ENCODE results near the gene RBMS3.
"Not testable (repeated sequence)": the region's sequence is repeated elsewhere in the genome, so short reads cannot be mapped to it uniquely, and the experiment has no call there.

RBMS3 gene

DNA sequence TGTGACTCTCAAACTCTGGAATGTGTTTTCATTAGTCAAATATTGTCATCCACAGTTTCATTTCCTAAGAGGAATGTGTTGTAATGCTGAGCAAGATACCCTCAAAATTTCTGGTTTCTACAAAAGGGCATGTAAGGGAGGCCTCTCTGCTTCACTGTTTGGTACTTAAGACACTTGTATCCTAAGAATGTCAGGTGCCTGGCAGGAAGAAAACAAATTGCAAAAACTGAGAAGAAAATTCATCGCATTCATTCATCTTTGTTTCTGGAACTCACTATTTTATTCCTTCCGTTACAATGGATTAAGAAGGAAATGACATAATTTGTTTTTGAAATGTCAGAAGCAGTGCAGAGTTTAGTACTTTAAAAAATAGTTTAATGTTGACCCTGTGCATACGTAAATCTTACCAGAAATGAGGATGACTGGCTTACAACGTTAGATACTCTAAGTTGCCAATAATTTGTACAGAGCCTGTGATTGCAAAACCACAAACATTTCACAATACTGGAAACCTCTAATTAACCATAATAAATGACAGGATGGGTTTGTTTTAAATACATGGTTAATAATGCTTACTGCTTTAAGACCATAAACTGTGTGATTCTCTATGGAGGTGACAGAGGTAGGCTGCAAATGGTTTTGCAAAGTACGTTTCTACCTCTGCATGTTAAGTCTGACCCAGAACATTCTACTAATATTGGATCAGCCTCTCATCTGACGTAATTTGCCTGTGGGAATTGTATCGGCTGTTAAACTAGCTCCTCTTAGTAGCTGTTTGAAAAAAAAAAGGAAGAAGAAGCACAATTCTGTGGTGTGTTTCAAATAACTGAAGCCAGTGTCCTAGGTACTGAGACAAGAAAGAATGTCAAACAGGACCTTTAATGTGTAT, 477.8 kb downstream of the RBMS3 start:
- no peak for DNase-seq

DNA sequence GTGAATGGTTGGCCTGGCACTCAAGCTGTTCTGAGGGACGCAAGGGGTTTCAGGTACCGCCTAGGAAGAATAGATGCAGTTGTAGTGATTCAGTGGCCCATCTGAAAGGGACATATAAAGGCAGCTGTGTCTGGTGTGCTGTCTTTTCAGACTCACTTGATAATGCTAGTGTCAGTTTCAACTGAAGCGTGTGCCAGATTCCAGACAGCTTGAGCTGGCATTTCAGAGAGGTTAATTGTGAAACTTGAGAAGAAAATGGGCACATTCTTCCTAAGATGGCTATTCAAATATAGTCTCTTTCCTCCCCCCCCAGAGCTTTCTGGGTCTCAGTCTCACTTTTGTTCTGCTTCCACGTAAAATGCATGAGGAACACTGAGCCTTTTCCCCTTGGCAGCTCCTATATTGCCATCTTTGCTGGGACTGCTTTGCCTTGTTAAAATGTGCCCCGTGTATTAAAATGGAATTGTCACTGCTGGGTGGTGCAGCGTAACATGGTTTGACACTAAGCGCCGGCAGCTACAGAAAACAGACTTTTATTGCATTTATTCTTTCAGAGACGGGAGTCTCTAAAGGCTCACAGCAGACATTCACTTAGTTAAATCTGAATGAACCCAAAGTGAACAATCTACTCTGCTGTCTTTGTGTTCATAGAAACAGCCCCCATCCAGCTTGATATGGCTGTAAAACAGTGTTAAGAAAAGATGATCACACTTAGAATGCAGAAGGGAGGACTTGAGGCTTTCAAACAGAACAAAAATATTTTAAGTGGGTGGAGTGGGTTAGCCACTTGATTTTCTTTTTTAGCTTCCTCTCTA, 478.7 kb downstream of the RBMS3 start:
- no peak for DNase-seq

DNA sequence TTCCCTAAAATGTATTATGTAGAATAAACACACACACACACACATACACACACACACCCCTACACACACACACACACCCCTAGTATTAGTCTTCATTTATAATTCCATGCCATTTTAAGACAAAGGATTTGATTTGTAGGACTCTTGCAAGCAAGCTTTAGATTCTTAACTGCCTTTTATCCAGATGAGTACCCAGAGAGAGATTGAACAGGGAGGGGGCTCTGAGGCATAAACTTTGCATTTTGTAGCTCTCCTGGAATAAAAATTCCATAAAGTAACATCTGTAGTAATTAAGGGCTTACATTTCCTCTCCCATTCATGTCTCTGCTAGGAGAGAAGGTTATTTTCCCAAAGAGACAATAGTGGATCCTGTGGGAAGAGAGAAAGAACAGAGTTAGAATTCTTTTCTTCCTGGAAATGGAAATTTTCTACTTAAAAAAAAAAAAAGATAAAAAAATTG, 479.4 kb downstream of the RBMS3 start:
- no peak for DNase-seq

DNA sequence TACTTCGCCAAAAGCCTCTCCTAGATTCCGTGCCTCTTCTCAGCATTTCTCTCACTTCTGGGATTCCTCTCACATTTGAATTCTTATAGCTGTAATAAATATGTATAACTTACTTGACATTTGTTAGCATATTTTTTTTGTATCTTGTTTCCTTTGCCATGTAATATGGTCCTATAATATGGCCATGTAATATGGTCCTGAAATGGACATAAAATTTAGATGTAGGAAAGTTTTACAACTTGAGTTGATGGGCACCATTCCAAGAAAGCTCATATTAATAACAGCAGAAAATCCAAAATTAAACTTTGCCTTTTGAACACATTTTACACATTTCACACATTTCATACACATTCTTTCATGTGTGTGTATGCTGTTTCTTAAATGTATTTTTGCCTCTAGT, 480.6 kb downstream of the RBMS3 start:
- no peak for DNase-seq

DNA sequence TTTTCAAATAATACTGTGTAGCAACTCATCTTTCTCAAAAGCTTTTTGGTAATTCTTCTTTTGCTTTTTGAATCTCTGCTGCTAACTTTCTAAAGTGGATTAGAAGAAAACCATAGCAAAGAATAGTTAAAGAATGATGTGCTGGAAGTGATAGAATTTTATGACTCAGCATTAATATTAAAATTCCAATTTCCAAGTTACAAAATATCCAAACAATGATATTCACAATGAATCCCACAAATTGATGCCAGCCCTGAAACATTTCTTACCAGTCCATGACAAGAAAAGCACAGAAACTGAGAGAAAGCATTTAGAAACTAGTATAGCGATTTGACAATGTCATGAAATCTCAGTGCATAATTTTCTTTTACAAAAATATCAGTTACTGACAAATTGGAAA, 482.2 kb downstream of the RBMS3 start:
- DNase-seq, result no peak

DNA sequence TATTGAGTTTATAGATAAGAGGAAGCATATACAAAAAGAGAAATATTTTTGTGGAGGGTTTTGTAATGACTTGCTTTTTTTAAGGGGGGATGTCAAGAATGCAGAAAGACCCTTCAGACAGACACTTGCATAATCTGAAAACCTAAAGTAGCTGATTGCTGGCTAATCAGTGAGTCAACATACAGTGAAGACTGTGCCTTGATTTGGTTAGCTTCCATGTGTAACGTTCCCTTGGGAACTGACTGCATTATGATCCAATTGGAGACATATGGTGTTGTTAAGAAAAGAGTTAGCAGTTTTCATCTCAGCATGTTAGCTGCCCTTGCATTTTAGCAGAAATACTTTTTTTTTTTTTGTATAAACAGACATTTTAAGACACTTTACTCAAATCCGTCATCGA, 483.2 kb downstream of the RBMS3 start:
- DNase-seq, result no peak

DNA sequence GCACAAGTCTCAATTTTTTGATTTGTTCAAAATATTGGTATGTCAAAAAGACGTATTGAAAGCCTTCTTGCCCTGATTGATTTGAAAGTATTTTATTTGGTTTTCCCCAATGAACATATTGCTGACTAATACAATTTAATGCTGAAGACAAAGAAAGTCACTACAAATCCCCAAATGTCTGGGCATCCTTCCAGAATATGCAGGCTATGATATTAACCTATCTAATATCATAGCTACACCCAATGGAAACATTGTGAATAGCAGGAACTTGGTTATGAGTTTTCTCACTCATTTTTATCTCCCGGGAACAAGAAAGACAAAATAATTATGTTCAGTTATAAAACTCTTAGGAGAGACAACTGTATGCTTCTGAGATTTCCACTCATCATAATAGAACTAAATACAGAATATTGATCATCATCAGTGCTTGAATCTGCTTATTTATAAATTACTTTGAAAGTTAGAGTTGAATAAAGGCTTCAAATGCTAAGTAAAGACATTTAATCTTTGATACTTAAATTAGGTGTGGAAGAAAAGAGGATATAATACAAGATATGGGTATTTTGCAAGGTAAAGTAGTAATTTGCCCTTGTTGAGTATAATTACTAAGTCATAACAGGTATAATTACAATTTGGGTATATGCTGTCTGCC, 483.9 kb downstream of the RBMS3 start:
- DNase-seq, result no peak

DNA sequence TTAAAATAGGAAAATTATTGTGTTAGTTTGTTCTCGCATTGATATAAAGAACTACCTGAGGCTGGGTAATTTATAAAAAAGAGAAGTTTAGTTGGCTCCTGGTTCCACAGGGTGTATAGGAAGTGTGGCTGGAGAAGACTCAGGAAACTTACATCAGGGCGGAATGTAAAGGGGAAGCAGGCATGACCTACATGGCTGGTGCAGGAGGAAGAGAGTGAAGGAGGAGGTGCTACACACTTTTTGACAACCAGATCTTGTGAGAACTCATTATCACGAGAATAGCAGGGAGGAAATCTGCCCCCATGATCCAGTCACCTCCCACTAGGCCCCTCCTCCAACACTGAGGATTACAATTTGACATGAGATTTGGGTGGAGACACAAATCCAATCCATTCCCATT, 490.7 kb downstream of the RBMS3 start:
- DNase-seq, result no peak

DNA sequence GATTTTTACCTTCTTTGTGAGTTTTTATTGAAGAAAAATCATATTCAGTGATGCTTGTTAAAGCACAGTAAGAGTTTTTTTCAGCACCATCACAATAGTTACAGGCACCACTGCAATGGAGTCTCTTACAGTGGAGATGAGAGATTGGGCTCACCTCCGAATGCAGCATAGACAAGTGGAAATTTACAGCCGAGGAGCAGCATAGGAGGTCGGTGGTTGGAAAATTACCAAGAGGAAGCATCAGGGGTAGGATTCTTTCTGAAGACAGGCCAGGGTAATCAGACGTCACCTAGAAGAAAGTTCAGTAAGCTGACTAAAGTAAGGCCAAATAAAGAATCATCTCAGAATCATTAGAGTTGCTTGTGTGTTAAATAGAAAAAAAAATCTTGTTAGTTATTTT, 491.6 kb downstream of the RBMS3 start:
- no peak for DNase-seq

DNA sequence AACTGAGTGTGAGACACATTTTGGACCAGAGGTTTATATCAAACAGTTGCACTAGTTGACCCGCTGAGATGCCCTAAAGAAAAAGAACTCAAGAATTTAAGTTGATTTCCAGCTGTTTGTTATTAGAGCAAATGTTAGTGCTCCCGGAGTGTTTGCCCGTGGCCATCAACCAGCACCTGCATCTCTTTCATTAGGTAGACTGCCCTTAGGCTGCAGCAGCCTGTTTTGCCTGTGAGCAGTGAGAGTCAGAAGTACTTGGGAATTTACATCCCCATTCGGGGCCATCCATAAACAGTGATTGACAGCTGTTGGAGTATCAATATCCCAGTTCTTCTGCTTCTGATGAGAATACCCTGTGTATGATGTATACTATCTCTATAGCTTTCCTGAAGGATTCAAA, 492.6 kb downstream of the RBMS3 start:
- no peak for DNase-seq

DNA sequence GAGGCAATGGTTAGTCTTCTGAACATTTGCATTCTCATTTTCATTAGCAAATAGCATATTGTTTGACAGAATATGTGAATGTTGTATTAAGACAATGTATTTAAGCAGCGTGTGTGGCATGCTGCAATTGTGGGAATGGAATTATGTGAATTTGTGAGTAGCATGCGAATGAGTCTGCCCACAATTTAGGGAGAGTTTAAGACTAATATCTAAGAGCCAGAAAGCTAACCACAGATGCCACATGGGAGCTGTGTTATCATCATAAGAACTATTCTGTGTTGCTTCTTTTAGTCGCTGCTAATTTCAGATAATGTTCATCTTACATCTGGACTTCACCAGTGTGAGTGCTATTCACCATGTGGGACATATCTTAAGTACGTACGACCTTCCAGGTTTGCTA, 494.5 kb downstream of the RBMS3 start:
- no peak for DNase-seq

DNA sequence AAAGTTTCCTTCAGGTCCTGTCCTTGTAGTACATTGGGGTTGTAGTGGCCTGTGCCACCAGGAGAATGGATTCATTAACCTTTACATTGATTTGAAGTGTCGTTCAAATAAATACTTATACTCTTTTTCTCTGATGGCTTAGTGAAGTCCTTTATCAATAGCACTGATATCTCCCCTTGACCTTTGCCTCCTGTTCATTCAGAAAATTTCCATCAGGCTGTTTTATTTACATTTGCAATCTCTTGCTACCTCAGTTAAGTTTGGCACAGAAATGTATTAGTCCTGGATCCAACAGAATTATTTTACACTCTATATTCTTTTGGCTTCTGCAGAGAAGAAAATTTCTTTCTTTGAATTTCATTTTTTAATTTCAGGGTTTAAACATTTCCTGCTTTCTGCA, 497.0 kb downstream of the RBMS3 start:
- no peak for DNase-seq

DNA sequence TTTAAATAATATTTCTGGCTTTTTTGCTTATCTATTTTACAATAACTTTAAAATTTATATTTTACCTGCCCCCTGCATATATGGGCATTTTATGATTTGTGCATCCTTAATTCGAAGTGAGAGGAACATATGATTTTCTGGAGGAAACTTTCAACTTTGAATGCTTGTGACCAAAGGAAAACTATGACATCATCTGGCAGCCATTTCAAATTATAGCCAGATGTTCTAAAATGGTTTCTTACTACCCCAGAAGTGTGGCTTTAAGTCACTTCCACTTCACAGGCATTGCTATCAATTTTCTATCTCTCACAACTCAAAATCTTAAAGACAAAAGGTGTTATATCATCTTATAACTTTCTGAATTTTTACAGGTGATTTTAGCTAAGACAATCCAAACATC, 508.8 kb downstream of the RBMS3 start:
- DNase-seq, result no peak

DNA sequence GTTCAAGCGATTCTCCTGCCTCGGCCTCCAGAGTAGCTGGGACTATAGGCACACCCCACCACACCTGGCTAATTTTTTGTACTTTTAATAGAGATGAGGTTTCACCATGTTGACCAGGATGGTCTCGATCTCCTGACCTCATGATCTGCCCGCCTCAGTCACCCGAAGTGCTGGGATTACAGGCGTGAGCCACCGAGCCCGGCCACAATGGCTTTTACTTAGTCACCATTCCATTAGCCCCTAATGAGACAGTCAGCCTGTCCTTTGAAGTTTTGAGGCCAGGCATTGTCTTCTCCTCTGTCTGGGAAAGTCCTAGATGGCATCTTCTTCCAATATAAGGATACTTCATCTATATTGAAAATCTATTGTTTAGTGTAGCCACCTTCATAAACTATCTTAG, 515.9 kb downstream of the RBMS3 start:
- DNase-seq, result no peak

DNA sequence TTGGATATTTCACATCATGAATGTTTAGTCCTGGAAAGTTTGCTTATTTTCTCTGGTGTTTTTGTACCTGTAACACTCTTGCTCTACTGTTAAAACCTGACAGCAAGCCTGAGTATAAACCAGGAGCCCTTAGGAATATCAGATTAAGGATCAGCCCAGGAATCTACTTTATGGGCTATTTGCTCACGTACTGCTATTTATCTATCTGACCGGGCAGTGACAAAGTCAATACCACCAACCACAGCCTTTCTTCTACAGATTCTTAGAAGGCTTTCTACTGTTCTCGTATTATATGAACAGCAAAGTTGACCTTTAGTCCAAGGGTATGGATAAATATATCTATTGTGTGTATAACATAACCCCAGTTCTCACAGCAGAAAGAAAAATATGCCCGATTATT, 521.2 kb downstream of the RBMS3 start:
- DNase-seq, result no peak

DNA sequence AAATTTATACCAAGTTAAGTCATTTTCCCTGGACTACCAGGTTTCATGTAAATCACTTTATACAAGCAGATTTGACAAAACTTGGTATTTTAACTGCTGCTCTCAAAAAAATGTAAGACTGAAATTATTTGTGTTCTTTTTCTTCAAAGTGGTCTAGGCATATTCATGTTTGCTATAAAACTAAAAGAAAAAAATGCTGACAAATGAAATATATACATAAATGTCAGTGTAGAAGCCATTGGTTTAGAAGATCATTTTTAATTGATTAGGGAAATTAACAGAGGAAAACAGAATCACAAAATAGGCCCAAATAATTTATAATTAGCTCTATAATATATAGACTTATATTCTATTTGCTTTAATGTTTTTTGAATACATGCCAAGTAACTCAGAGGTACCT, 523.2 kb downstream of the RBMS3 start:
- DNase-seq, result no peak

DNA sequence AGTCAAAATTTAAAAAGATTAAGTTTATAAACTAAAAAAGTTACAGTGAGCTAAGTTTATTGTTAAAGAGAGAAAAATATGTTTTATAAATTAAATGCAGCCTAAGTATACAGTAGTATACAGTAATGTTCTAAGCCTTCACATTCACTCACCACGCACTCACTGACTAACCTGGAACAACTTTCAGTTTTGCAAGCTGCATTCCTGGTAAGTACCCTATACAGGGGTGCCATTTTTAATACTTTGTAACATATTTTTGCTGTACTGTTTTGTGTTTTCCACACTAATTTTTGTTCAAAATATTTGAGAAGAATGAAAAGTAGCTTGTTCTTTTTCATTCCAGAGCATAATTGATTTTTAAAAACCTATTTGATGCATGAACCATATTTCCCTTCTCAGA, 524.9 kb downstream of the RBMS3 start:
- DNase-seq, result no peak

DNA sequence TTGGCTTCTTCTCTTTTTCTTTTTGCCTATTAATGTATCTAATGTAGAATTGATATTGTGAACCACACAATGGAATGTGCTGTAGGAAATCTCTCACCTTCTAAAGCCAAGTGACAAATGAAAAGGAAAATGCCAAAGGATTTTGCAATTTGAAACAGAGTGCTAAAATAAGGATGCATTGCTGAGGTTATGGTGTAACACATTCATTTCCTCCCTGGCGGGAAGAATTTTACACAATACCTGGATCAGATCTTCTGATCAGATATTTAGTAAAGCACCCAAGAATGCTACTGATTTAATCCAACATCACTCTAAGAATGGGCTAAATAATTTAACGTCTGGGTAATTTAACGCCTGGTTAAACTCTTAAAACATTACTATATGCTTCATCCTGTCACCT, 527.5 kb downstream of the RBMS3 start:
- DNase-seq, result not testable (repeated sequence)

DNA sequence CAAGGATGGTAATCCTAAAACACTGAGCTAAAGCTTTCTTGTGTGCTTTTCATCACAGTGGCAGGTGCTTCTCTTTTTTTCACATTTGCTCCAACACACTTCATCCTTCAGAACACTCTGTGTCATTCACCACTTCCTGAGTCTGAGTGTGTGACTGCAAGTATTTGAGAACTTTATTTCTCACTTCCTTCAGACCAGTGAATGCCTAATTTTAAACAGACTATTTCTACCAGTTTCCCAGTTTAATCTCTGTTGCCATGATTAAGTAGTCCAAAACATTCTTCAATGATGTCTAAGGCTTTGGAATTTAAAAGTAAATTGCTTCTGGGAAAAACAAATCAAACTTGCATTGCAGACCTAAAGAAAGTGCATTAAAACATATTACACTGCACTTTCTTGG, 541.2 kb downstream of the RBMS3 start:
- DNase-seq, result no peak

DNA sequence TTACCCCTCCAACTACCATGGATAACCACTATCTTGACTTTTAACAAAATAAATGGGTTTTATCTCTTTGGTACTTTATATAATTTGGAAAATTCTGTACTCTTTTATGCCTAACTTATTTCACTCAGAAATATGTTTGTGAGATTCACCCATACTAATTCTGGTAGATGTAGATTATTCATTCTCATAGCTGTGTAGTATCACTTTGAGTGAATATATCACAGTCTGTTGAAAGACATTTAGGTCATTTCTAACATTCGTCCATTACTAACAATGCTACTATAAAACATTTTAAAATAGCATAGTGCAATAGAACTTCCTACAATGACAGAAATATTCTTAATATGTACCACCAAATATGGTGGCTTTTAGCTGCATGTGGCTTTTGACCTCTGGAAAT, 542.4 kb downstream of the RBMS3 start:
- no peak for DNase-seq

DNA sequence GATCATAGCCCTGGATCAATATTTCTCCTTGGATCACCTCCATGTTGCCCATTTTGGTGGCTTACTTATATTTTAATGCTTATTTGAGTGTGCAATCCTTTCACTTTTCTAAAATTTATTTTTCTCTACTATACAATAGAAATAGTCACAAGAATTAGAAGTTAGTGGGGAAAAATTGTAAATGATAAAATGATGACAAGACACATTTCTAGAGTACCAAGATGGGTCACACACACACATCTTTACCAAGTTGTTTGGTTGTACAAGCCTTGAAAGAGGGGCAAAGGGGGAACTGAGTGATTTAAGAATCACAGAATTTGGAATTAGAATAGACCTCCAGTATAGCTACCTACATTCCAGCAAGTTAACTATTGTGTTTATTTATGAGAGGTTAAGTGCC, 545.8 kb downstream of the RBMS3 start:
- DNase-seq, result no peak

DNA sequence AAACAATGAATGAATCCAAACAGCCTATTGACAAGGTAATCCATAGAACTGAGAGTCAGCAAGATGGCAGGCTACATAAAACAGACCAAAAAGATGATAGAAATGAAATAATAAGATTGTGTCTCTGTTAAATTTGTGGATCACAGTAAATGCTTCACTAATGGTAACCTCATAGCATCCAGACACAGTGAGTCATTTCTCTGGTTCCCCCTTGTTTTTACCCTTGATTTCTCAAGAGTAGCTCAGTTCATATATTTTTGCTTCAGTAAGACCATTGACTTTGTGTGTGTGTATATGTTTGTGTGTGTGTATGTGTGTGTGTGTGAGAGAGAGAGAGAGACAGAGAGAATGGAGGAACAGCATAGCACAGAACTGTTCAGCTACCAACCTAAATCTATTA, 546.9 kb downstream of the RBMS3 start:
- no peak for DNase-seq

DNA sequence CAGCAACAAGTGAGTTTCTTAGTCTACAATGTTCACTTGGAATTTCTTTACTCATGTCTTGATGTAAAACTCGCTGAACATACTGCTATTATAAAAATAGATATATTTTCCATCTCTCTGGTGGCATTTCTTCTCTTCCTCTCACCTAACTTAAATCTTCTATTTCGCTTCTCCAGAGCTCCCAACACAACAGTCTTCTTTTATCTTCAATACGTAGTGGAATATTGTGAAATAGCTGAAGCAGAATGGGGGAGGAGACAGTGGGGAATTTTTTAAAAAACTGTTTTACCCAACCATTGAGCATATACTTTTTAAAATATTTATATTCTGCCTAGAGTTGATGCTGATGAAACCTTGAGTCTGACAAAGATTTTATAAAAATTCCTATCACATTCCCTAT, 548.5 kb downstream of the RBMS3 start:
- no peak for DNase-seq

DNA sequence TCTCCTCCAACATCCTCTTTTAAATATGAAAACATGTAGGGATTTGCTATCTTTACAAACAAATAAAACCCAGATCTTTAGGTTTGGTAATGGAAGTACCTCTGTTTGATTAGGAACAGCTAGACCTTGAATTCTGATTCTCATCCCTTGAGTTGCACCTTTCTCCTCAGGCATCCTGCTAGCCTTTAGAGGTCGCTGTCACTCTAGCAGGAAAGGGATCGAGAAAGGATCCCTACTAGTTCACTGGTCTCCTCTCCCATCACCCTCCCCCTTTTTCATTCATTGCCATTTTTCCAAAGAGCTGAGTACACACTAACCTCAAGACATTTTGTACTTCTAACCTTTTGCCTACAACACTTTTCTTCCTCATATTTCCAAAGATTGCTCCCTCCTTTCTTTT, 569.8 kb downstream of the RBMS3 start:
- DNase-seq, result no peak
